ENCODE measurements around the gene CTNND1. TPM values are rescaled to one million over a fixed set of nuclear protein-coding genes. Genes with fewer than 3 reads are reported as not detected.

Gene CTNND1
- total RNA-seq, 4 donors from 2014 or later: 19.7 to 29.8 (median 24.5) TPM

- no peak overlapping the region for H3K27ac ChIP-seq
- DNase-seq: no peak
- H3K9me3 ChIP-seq: no peaks in the 10 kb centered on the region
- H3K36me3 ChIP-seq: no peaks in the 10 kb centered on the region
- in situ Hi-C loops (cut with MboI; ENCODE audit: low sequenced_read_pairs in 4 of 4): no loop called here
- intact Hi-C loops (cut with DNase I; ENCODE audit: low total_unique reads): no loop called here
- H3K4me3 ChIP-seq: no peak overlapping the region
- no peaks in the 10 kb centered on the region for H3K27me3 ChIP-seq
- no peak for TF ChIP-seq POLR2A (IDR thresholded peaks at IDR 0.05)
- no peak for TF ChIP-seq CTCF (IDR thresholded peaks at IDR 0.05 in 4 of 5, conservative IDR thresholded peaks at IDR 0.05 in 1 of 5)
- H3K4me1 ChIP-seq: no peaks in the 10 kb centered on the region
- no peak for ATAC-seq
Measured at GRCh38 chr11:57867966-57868365, 106.4 kb downstream of the CTNND1 start.

GRCh38 chr11:57868491-57868890, 106.9 kb downstream of the CTNND1 start:
- Histone ChIP-seq H3K4me3 (no peak overlapping the region), H3K27ac (no peak overlapping the region), H3K4me1 (no peaks in the 10 kb centered on the region), H3K36me3 (no peaks in the 10 kb centered on the region), H3K27me3 (no peaks in the 10 kb centered on the region), H3K9me3 (no peaks in the 10 kb centered on the region)
- in situ Hi-C loops (cut with MboI; ENCODE audit: low sequenced_read_pairs in 4 of 4) (no loop called here), intact Hi-C loops (cut with DNase I; ENCODE audit: low total_unique reads) (no loop called here)
- ATAC-seq (no peak), DNase-seq (no peak)
- TF ChIP-seq POLR2A (IDR thresholded peaks at IDR 0.05) (no peak), CTCF (IDR thresholded peaks at IDR 0.05 in 4 of 5, conservative IDR thresholded peaks at IDR 0.05 in 1 of 5) (no peak)

Other genes starting within 250 kb of the CTNND1 start
- 10 to 100 TPM in 3 of 4 donors, 1 to 10 TPM in 1; 7.4 to 35.1 (median 15.8) TPM for gene SLC43A1, start 246.1 kb upstream of the CTNND1 start, total RNA-seq
- 10 to 100 TPM; 45.4 to 61.7 (median 49.5) TPM for gene TIMM10, start 231.0 kb upstream of the CTNND1 start, total RNA-seq
- 10 to 100 TPM; 23.0 to 52.7 (median 43.4) TPM for gene SMTNL1, start 224.2 kb upstream of the CTNND1 start, total RNA-seq
- 1 to 10 TPM; 5.5 to 9.0 (median 6.7) TPM for gene UBE2L6, start 194.1 kb upstream of the CTNND1 start, total RNA-seq
- 100 to 1,000 TPM in 3 of 4 donors, 10 to 100 TPM in 1; 90.0 to 171 (median 106) TPM for gene SERPING1, start 164.1 kb upstream of the CTNND1 start, total RNA-seq
- under 1 TPM; 0.31 to 0.68 (median 0.49) TPM for gene YPEL4, start 111.9 kb upstream of the CTNND1 start, total RNA-seq
- gene CLP1, start 104.0 kb upstream of the CTNND1 start, total RNA-seq: 10 to 100 TPM; 10.6 to 15.3 (median 11.2) TPM
- gene ZDHHC5, start 93.7 kb upstream of the CTNND1 start, total RNA-seq: 10 to 100 TPM; 34.0 to 49.2 (median 46.2) TPM
- 10 to 100 TPM in 2 of 4 donors, 1 to 10 TPM in 2; 8.3 to 13.1 (median 10.4) TPM for gene MED19, start 49.6 kb upstream of the CTNND1 start, total RNA-seq
- 10 to 100 TPM; 29.1 to 54.9 (median 40.5) TPM for gene TMX2, start 49.2 kb upstream of the CTNND1 start, total RNA-seq
- 100 to 1,000 TPM in 3 of 4 donors, 10 to 100 TPM in 1; 94.7 to 145 (median 132) TPM for gene SELENOH, start 20.3 kb upstream of the CTNND1 start, total RNA-seq
- not detected for gene BTBD18, start 10.0 kb upstream of the CTNND1 start, total RNA-seq